ENCODE data around the gene RAPSN.

RAPSN gene

DNA sequence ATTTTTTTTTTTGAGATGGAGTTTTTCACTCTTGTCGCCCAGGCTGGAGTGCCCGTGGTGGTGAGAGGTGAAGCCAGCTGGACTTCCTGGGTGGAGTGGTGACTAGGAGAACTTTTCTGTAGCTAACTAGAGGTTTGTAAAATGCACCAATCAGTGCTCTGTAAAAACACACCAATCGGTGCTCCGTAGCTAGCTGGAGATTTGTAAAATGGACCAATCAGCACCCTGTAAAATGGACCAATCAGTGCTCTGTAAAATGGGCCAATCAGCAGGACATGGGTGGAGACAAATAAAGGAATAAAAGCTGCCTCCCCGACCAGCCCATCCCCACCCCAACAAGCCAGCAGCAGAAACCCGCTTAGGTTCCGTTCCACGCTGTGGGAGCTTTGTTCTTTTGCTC, 4.4 kb upstream of the RAPSN start:
- POLR2A ChIA-PET: interaction anchor here (0.6 kb wide), 1 partner anchor 40 kb away, joined by 8 read pairs; no protein-coding TSS in a partner anchor
- H3K27ac ChIP-seq (ENCODE audit: extremely low read depth, low read depth, low read length): no peak overlapping the region
- TF ChIP-seq KLF16 (tag by site-specific recombination; IDR thresholded peaks at IDR 0.05): no peak
- TF ChIP-seq ZNF768 (tag by site-specific recombination; IDR thresholded peaks at IDR 0.05): no peak
- no peak for TF ChIP-seq GLIS2 (tag by site-specific recombination; IDR thresholded peaks at IDR 0.05)
- no peak for TF ChIP-seq MEIS1 (CRISPR knock-in tag; IDR thresholded peaks at IDR 0.05; ENCODE audit: borderline replicate concordance)
- TF ChIP-seq, protein P1, sequence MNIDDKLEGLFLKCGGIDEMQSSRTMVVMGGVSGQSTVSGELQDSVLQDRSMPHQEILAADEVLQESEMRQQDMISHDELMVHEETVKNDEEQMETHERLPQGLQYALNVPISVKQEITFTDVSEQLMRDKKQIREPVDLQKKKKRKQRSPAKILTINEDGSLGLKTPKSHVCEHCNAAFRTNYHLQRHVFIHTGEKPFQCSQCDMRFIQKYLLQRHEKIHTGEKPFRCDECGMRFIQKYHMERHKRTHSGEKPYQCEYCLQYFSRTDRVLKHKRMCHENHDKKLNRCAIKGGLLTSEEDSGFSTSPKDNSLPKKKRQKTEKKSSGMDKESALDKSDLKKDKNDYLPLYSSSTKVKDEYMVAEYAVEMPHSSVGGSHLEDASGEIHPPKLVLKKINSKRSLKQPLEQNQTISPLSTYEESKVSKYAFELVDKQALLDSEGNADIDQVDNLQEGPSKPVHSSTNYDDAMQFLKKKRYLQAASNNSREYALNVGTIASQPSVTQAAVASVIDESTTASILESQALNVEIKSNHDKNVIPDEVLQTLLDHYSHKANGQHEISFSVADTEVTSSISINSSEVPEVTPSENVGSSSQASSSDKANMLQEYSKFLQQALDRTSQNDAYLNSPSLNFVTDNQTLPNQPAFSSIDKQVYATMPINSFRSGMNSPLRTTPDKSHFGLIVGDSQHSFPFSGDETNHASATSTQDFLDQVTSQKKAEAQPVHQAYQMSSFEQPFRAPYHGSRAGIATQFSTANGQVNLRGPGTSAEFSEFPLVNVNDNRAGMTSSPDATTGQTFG (tag by site-specific recombination; IDR thresholded peaks at IDR 0.05; ENCODE audit: borderline replicate concordance): no peak
- no peak for TF ChIP-seq PATZ1 (tag by site-specific recombination; IDR thresholded peaks at IDR 0.05)
- no peak for TF ChIP-seq ZBTB48 (tag by site-specific recombination; IDR thresholded peaks at IDR 0.05)
- no peak for TF ChIP-seq ATF2 (tag by site-specific recombination; IDR thresholded peaks at IDR 0.05; ENCODE audit: low read depth)
- TF ChIP-seq ZNF24 (tag by site-specific recombination; IDR thresholded peaks at IDR 0.05): no peak
- no peak for TF ChIP-seq OSR2 (tag by site-specific recombination; IDR thresholded peaks at IDR 0.05)
- no peak for TF ChIP-seq ZNF23 (tag by site-specific recombination; IDR thresholded peaks at IDR 0.05; ENCODE audit: borderline replicate concordance)
- H3K4me1 ChIP-seq (ENCODE audit: control insufficient read depth, insufficient read depth, low read length): no peaks in the 10 kb centered on the region
- H3K36me3 ChIP-seq (ENCODE audit: control insufficient read depth in 2 of 2, insufficient read depth in 1 of 2, low read length in 2 of 2): no peaks in the 10 kb centered on the region
- CTCF ChIA-PET: interaction anchor here (0.5 to 4.5 kb wide), 15 partner anchors 10 to 401 kb away, joined by 3 to 36 read pairs (median 3); partner anchors contain the start of genes NR1H3 and PSMC3
- H3K9me3 ChIP-seq (ENCODE audit: control insufficient read depth, insufficient read depth, low read depth, low read length): no peaks in the 10 kb centered on the region
- no peak overlapping the region for H3K4me3 ChIP-seq (ENCODE audit: low read depth, low read length)

- H3K27ac ChIP-seq (ENCODE audit: extremely low read depth, low read depth, low read length): no peak overlapping the region
- H3K4me3 ChIP-seq (ENCODE audit: low read depth, low read length): no peak overlapping the region
- no peaks in the 10 kb centered on the region for H3K9me3 ChIP-seq (ENCODE audit: control insufficient read depth, insufficient read depth, low read depth, low read length)
- TF ChIP-seq ZNF623 (tag by site-specific recombination; IDR thresholded peaks at IDR 0.05): peak; percentile 93
- no peak for TF ChIP-seq ZNF175 (tag by site-specific recombination; IDR thresholded peaks at IDR 0.05)
- POLR2A ChIA-PET: no interaction called here
- no peaks in the 10 kb centered on the region for H3K4me1 ChIP-seq (ENCODE audit: control insufficient read depth, insufficient read depth, low read length)
- H3K36me3 ChIP-seq (ENCODE audit: control insufficient read depth in 2 of 2, insufficient read depth in 1 of 2, low read length in 2 of 2): no peaks in the 10 kb centered on the region
- CTCF ChIA-PET: interaction anchor here (2.6 to 4.5 kb wide), 2 partner anchors 8 to 79 kb away, joined by 12 to 36 read pairs; no protein-coding TSS in a partner anchor
Observed at GRCh38 chr11:47451990-47452389, 3.1 kb upstream of the RAPSN start.

DNA sequence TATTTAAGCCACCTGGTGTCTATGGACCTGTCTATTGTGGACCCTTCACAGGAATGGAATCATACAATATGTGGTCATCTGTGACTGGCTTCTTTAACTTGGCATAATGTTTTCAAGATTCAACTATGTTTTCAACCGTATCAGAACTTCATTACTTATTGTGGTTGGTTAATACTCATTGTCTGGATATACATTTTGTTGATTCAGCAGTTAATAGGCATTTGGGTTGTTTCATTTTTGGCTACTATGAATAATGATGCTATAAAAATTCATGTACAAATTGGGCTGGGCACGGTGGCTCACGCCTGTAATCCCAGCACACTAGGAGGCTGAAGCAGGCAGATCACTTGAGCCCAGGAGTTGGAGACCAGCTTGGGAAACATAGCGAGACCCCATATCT, 2.5 kb upstream of the RAPSN start:
- POLR2A ChIA-PET: no interaction called here
- no peaks in the 10 kb centered on the region for H3K9me3 ChIP-seq (ENCODE audit: control insufficient read depth, insufficient read depth, low read depth, low read length)
- H3K4me1 ChIP-seq (ENCODE audit: control insufficient read depth, insufficient read depth, low read length): no peaks in the 10 kb centered on the region
- H3K36me3 ChIP-seq (ENCODE audit: control insufficient read depth in 2 of 2, insufficient read depth in 1 of 2, low read length in 2 of 2): no peaks in the 10 kb centered on the region
- no peak overlapping the region for H3K4me3 ChIP-seq (ENCODE audit: low read depth, low read length)
- no peak overlapping the region for H3K27ac ChIP-seq (ENCODE audit: extremely low read depth, low read depth, low read length)
- CTCF ChIA-PET: interaction anchor here (4.5 kb wide), 1 partner anchor 79 kb away, joined by 36 read pairs; no protein-coding TSS in a partner anchor
- TF ChIP-seq ZNF394 (tag by site-specific recombination; IDR thresholded peaks at IDR 0.05; ENCODE audit: borderline replicate concordance) (no peak), MZF1 (tag by site-specific recombination; IDR thresholded peaks at IDR 0.05; ENCODE audit: borderline replicate concordance) (no peak), ZNF350 (tag by site-specific recombination; IDR thresholded peaks at IDR 0.05) (no peak), ZNF23 (tag by site-specific recombination; IDR thresholded peaks at IDR 0.05; ENCODE audit: borderline replicate concordance) (no peak), ZNF747 (tag by site-specific recombination; IDR thresholded peaks at IDR 0.05) (no peak), KLF1 (tag by site-specific recombination; IDR thresholded peaks at IDR 0.05) (no peak), GLI4 (tag by site-specific recombination; IDR thresholded peaks at IDR 0.05) (no peak), ZBTB26 (tag by site-specific recombination; optimal IDR thresholded peaks at IDR 0.05) (no peak), ZIC2 (tag by site-specific recombination; IDR thresholded peaks at IDR 0.05) (no peak), ZNF214 (tag by site-specific recombination; IDR thresholded peaks at IDR 0.05; ENCODE audit: borderline replicate concordance) (no peak), ZFP3 (tag by site-specific recombination; IDR thresholded peaks at IDR 0.05; ENCODE audit: low read depth) (no peak), MYNN (tag by site-specific recombination; IDR thresholded peaks at IDR 0.05; ENCODE audit: borderline replicate concordance) (no peak), ZNF266 (tag by site-specific recombination; IDR thresholded peaks at IDR 0.05; ENCODE audit: low read depth) (no peak)
